HepG2 (cell line): ENCODE results near the gene NCMAP. TPM values are rescaled to one million over a fixed set of nuclear protein-coding genes. Genes with fewer than 3 reads are reported as not detected.

ENCODE experiments used
- FOSL2 ChIP-seq: sonication (generic); formaldehyde crosslinking; IDR thresholded peaks from 2 replicates; pipeline ENCODE4 v1.4.0; 2020; ENCODE audit warnings: missing genetic modification reagents
- FOXK2 ChIP-seq: fragments of 450-650 bp; IDR thresholded peaks from 2 replicates; pipeline ENCODE4 v1.6.1; 2016
- GABPB1 ChIP-seq: IDR thresholded peaks from 2 replicates; pipeline ENCODE4 v1.6.1; 2016; ENCODE audit warnings: mild to moderate bottlenecking, missing genetic modification reagents, moderate library complexity, missing compliant biosample characterization
- GLI4 ChIP-seq: sonication (generic); formaldehyde crosslinking; IDR thresholded peaks from 2 replicates; pipeline ENCODE4 v1.5.1; 2020; ENCODE audit warnings: missing genetic modification reagents, mild to moderate bottlenecking, moderate library complexity, borderline replicate concordance
- HMGA1 ChIP-seq: sonication (generic); formaldehyde crosslinking; conservative IDR thresholded peaks from 2 replicates; pipeline ENCODE4 v1.4.0; 2020; ENCODE audit warnings: missing genetic modification reagents
- NFE2 ChIP-seq: sonication (generic); formaldehyde crosslinking; IDR thresholded peaks from 2 replicates; pipeline ENCODE4 v1.4.0; 2020; ENCODE audit warnings: missing genetic modification reagents
- NFKBIZ ChIP-seq: IDR thresholded peaks from 2 replicates; pipeline ENCODE4 v1.6.1; 2018; ENCODE audit warnings: missing genetic modification reagents, missing compliant biosample characterization
- NR2F6 ChIP-seq, 2 experiments: IDR thresholded peaks; 2 replicates each; pipeline ENCODE4 v1.6.1; 2016; ENCODE audit warnings: antibody characterized with exemption in 1 of 2, mild to moderate bottlenecking in 1 of 2
- NRL ChIP-seq: sonication (generic); formaldehyde crosslinking; IDR thresholded peaks from 2 replicates; pipeline ENCODE4 v1.5.0; 2020; ENCODE audit warnings: missing genetic modification reagents, mild to moderate bottlenecking, moderate library complexity, borderline replicate concordance
- PCBP2 ChIP-seq: fragments of 200-400 bp; formaldehyde crosslinking; optimal IDR thresholded peaks from 2 replicates; pipeline ENCODE3; 2018; ENCODE audit warnings: low read length, low read depth; ENCODE audit not compliant: poor library complexity, severe bottlenecking
- TBX2 ChIP-seq: sonication (generic); formaldehyde crosslinking; IDR thresholded peaks from 2 replicates; pipeline ENCODE4 v1.5.0; 2020; ENCODE audit warnings: missing genetic modification reagents, mild to moderate bottlenecking, borderline replicate concordance
- THAP11 ChIP-seq: IDR thresholded peaks from 2 replicates; pipeline ENCODE4 v1.6.1; 2016; ENCODE audit warnings: missing biosample characterization, missing genetic modification reagents
- U2AF2 ChIP-seq: fragments of 200-400 bp; formaldehyde crosslinking; IDR thresholded peaks from 2 replicates; pipeline ENCODE4 v1.6.1; 2017; ENCODE audit warnings: low read depth, mild to moderate bottlenecking, low read length
- ZNF577 ChIP-seq: sonication (generic); formaldehyde crosslinking; IDR thresholded peaks from 2 replicates; pipeline ENCODE4 v1.4.0; 2020; ENCODE audit warnings: mild to moderate bottlenecking, low read depth, missing genetic modification reagents, borderline replicate concordance
- polyA plus RNA-seq, 8 experiments: library from polyadenylated mRNA; depleted of rRNA in 3 of 8; stranded (reverse) in 7 of 8; unstranded in 1 of 8; fragments of >200 nt; fragmentation: Illumina TruSeq in 4 of 8; extraction: Trizol in 4 of 8; gene quantifications; 2 replicates each; pipeline versions ENCODE4 v1.2.1 to v1.2.3, GENCODE V29; 2011 to 2016; ENCODE audit warnings: low read depth in 4 of 8, missing spikeins in 1 of 8, mixed read lengths in 1 of 8; ENCODE audit not compliant: insufficient read depth in 1 of 8
- total RNA-seq, 5 experiments: library from RNA; depleted of rRNA; stranded (reverse); fragments of >200 nt; fragmentation: Illumina TruSeq; extraction: Trizol; gene quantifications; 2 replicates each; pipeline ENCODE4 v1.2.3, GENCODE V29; 2016; ENCODE audit warnings: low read depth in 1 of 5
- TF ChIP-seq, protein P1 (sequence below): IDR thresholded peaks from 2 replicates; pipeline ENCODE4 v1.6.1; 2016; ENCODE audit warnings: mild to moderate bottlenecking
- TF ChIP-seq, protein P2 (sequence below): sonication (generic); formaldehyde crosslinking; IDR thresholded peaks from 2 replicates; pipeline ENCODE4 v1.4.0; 2020; ENCODE audit warnings: missing genetic modification reagents; ENCODE audit errors: not compliant biosample characterization
- TF ChIP-seq, protein P3 (sequence below): sonication (generic); formaldehyde crosslinking; conservative IDR thresholded peaks from 2 replicates; pipeline ENCODE4 v1.4.0; 2020; ENCODE audit warnings: missing genetic modification reagents
- TF ChIP-seq, protein P4 (sequence below): sonication (generic); formaldehyde crosslinking; IDR thresholded peaks from 2 replicates; pipeline ENCODE4 v1.9.0; 2021; ENCODE audit warnings: missing genetic modification reagents, mild to moderate bottlenecking, borderline replicate concordance
- TF ChIP-seq, protein P5 (sequence below), 2 experiments: fragments of 450-650 bp in 1 of 2; sonication (generic) in 1 of 2; formaldehyde crosslinking; IDR thresholded peaks; 2 replicates each; pipeline versions ENCODE4 v1.5.0 to v1.8.0; 2020 to 2022; ENCODE audit warnings: mild to moderate bottlenecking in 1 of 2, missing genetic modification reagents in 1 of 2
- TF ChIP-seq, protein P6 (sequence below): sonication (generic); formaldehyde crosslinking; IDR thresholded peaks from 2 replicates; pipeline ENCODE4 v1.8.0; 2022; ENCODE audit warnings: mild to moderate bottlenecking, missing genetic modification reagents, moderate library complexity

NCMAP gene
- total and polyA plus RNA-seq, 2 of the 13 experiments (the other 11 are each of a cell fraction or from before 2014, with no cell fraction given) = 2.7 to 20.0 TPM

DNA sequence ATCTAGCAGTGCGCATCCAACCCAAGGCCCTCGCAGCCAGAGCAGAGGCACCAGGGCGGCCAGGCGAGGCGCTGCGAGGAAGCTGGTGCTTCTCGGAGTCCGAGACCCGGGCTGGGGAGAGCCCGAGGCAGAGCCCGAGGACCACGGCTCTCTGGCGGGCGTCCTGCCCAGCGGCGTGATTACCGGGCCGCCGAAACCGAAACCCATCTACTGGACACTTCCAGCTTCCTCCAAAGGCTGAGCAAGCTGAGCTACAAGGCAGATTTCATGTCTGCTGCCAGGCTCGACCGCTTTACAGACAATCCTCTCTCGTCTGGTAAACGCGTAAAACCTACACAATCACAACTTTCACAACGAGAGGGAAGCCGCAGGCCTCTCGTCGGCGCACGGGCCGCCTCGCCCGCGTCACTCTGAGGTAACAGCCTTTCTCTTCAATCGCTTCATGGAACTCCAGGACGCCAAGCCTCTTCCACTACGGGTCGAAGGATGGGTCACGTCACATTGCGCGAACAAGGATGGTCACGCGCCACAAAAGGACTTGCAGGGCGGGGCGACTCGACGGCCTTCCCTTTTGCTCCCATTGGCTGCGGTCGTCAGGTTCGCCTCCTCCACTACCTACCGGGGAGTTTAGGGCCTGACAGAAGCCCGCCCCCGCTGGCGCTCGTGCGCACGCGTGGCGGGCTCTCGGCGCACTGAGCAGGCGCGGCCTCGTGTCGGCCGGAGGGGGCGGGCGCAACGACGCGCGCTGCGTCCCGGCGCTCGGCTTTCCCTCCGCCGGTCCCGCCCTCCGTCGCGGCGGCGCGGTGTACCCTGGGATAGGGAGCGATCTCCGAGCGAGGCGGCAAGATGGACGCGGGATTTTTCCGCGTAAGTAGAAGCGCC is 86.8 kb downstream of the NCMAP start, which contains the start of gene SRRM1 (continued):
- TF ChIP-seq, protein P1, sequence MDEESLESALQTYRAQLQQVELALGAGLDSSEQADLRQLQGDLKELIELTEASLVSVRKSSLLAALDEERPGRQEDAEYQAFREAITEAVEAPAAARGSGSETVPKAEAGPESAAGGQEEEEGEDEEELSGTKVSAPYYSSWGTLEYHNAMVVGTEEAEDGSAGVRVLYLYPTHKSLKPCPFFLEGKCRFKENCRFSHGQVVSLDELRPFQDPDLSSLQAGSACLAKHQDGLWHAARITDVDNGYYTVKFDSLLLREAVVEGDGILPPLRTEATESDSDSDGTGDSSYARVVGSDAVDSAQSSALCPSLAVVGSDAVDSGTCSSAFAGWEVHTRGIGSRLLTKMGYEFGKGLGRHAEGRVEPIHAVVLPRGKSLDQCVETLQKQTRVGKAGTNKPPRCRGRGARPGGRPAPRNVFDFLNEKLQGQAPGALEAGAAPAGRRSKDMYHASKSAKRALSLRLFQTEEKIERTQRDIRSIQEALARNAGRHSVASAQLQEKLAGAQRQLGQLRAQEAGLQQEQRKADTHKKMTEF = peak; percentile 71
- TF ChIP-seq THAP11 = peak; percentile 94
- TF ChIP-seq PCBP2 = no peak
- TF ChIP-seq NFE2 = no peak
- TF ChIP-seq GLI4 (CRISPR knock-in tag) = peak; percentile 55; the same call in 1 of the 2 replicates
- TF ChIP-seq ZNF577 (CRISPR knock-in tag) = no peak
- TF ChIP-seq, protein P2, sequence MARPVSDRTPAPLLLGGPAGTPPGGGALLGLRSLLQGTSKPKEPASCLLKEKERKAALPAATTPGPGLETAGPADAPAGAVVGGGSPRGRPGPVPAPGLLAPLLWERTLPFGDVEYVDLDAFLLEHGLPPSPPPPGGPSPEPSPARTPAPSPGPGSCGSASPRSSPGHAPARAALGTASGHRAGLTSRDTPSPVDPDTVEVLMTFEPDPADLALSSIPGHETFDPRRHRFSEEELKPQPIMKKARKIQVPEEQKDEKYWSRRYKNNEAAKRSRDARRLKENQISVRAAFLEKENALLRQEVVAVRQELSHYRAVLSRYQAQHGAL (CRISPR knock-in tag) = no peak
- 0 out of 2 replicates have a peak, but pooled peaks have one; percentile 40 for TF ChIP-seq U2AF2
- TF ChIP-seq NFKBIZ (CRISPR knock-in tag) = 0 out of 2 replicates have a peak, but pooled peaks have one; percentile 36
- TF ChIP-seq, protein P3, sequence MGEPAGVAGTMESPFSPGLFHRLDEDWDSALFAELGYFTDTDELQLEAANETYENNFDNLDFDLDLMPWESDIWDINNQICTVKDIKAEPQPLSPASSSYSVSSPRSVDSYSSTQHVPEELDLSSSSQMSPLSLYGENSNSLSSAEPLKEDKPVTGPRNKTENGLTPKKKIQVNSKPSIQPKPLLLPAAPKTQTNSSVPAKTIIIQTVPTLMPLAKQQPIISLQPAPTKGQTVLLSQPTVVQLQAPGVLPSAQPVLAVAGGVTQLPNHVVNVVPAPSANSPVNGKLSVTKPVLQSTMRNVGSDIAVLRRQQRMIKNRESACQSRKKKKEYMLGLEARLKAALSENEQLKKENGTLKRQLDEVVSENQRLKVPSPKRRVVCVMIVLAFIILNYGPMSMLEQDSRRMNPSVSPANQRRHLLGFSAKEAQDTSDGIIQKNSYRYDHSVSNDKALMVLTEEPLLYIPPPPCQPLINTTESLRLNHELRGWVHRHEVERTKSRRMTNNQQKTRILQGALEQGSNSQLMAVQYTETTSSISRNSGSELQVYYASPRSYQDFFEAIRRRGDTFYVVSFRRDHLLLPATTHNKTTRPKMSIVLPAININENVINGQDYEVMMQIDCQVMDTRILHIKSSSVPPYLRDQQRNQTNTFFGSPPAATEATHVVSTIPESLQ = no peak
- TF ChIP-seq FOXK2 = no peak
- peak; percentile 6; the same call in 1 of the 2 replicates for TF ChIP-seq TBX2
- peak; percentile 66; the same call in 1 of the 2 replicates for TF ChIP-seq NRL
- TF ChIP-seq, protein P4, sequence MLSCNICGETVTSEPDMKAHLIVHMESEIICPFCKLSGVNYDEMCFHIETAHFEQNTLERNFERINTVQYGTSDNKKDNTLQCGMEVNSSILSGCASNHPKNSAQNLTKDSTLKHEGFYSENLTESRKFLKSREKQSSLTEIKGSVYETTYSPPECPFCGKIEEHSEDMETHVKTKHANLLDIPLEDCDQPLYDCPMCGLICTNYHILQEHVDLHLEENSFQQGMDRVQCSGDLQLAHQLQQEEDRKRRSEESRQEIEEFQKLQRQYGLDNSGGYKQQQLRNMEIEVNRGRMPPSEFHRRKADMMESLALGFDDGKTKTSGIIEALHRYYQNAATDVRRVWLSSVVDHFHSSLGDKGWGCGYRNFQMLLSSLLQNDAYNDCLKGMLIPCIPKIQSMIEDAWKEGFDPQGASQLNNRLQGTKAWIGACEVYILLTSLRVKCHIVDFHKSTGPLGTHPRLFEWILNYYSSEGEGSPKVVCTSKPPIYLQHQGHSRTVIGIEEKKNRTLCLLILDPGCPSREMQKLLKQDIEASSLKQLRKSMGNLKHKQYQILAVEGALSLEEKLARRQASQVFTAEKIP = no peak
- TF ChIP-seq, protein P5, sequence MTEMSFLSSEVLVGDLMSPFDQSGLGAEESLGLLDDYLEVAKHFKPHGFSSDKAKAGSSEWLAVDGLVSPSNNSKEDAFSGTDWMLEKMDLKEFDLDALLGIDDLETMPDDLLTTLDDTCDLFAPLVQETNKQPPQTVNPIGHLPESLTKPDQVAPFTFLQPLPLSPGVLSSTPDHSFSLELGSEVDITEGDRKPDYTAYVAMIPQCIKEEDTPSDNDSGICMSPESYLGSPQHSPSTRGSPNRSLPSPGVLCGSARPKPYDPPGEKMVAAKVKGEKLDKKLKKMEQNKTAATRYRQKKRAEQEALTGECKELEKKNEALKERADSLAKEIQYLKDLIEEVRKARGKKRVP (CRISPR knock-in tag; IDR thresholded peaks at IDR 0.05) = peak in 1 of 2 experiments; percentile 72; a peak in 1 of 4 replicates
- peak; percentile 78 for TF ChIP-seq GABPB1
- TF ChIP-seq NR2F6 (IDR thresholded peaks at IDR 0.05) = no peak
- peak; percentile 42; the same call in 1 of the 2 replicates for TF ChIP-seq NR2F6 (CRISPR knock-in tag; IDR thresholded peaks at IDR 0.05)
- TF ChIP-seq, protein P6, sequence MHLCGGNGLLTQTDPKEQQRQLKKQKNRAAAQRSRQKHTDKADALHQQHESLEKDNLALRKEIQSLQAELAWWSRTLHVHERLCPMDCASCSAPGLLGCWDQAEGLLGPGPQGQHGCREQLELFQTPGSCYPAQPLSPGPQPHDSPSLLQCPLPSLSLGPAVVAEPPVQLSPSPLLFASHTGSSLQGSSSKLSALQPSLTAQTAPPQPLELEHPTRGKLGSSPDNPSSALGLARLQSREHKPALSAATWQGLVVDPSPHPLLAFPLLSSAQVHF (CRISPR knock-in tag) = 0 out of 2 replicates have a peak, but pooled peaks have one; percentile 49
- TF ChIP-seq FOSL2 (CRISPR knock-in tag) = peak; percentile 60; the same call in 1 of the 2 replicates
- no peak for TF ChIP-seq HMGA1 (CRISPR knock-in tag)
